NCI-H1694 (cell line): ENCODE data around the gene DNAJB2.
"Not testable (repeated sequence)": the region's sequence is repeated elsewhere in the genome, so short reads cannot be mapped to it uniquely, and the experiment has no call there.

Experiments
- DNase-seq: peaks from one replicate; lab custom pipeline; 2025; lab: John Stamatoyannopoulos, UW

DNAJB2 gene

DNA sequence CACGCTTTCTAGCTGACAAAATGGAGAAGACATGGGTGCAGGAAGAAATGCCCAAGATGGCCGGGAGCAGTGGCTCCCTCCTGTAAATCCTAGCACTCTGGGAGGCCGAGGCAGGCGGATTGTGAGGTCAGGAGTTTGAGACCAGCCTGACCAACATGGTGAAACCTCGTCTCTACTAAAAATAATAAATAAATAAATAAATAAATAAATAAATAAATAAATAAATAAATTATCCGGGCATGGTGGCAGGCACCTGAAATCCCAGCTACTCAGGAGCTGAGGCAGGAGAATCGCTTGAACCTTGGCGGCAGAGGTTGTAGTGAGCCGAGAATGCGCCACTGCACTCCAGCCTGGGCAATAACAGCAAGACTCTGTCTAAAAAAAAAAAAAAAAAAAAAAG lies 20.2 kb upstream of the DNAJB2 start:
- not testable (repeated sequence) for DNase-seq

DNA sequence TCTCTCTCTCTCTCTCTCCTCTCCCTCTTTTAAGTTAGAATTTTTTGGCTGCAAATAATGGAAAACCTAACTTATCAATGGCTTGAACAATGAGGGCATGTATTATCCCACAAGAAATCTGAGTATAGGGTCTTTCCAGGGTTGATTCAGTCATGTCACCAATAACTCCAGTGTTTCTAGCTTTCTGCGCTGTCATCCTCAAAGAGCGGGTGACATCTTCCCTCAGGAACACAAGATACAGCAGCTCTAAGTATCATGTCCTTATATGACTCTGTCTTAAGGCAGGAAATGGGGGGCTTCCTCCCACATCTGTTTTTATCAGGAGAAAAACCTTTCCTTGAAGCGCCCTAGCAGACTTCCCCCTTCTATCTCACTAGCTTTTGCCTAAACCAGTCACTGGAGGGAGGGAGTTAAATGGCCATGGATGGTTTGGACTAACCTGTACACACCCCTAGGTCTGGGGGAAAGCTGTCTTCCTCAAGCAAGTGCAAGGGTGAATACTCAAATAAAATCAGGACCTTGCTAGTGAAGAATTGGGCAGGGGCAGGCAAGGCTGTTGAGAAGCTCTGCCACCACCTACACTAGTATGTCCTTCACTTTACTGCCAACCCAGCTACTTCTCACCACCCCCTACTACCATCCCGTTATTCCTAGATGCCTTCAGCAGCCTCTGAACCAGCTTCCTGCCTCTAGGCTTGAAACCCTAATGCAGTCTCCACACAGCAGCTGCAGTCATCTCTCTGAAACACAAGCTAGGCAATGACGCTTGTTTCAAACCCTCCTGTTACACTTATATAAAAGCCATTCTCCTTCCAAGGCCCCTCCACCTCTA lies 17.9 kb upstream of the DNAJB2 start:
- no peak for DNase-seq

DNA sequence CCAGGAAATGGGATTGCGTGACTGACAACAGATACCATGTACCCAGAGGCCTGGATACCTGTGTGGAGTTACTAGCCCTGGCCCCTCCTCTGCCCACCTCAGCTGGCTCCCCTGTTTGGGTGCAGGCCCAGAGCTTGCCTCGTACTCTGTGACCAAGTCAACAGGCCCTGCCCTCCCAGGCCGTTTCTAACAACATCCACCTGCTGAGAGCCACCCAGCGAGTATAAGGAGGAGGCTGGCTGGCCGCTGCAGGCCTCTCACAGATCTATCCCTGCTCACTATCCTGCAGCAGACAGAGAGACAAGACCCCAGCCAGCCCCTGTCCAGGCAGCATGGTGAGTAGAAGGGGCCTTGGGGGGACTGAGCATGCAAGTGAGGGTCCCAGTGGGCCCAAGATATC lies 12.9 kb upstream of the DNAJB2 start:
- DNase-seq: no peak

DNA sequence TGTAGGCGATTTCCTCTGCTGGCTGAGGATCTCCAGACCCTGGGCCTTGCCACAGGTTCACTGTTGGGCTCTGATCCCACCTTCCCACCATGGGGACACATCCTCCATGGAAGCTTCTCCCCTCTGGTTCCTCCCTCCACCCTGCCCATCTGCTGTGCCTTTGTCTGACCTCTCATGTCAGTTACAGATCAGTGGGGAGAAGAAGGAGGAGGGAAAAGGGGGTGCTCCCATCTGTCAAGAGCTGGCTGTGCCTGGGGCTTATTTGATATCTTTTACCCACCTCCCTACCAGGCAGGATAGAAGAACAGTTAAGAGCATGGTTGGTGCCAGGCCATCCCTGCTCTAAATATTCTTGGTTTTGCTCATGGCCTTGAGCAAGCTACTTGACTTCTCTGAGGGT lies 12.3 kb upstream of the DNAJB2 start:
- DNase-seq: no peak

DNA sequence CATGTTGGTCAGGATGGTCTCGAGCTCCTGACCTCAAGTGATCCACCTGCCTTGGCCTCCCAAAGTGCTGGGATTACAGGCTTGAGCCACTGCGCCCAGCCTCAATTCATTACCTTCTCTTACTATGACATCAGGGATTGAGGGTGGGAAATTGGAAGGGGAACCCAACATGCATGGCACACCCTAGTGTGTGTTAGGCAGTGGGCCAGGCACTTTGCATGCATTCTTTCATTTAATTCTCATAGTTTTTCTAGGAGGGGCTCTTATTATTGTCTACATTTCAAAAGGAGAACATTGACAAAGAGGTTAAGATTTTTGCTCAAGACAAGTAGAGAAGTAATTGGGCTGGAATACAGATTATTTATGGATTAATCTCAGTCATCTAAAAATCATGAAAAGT lies 10.9 kb upstream of the DNAJB2 start:
- DNase-seq: no peak

DNA sequence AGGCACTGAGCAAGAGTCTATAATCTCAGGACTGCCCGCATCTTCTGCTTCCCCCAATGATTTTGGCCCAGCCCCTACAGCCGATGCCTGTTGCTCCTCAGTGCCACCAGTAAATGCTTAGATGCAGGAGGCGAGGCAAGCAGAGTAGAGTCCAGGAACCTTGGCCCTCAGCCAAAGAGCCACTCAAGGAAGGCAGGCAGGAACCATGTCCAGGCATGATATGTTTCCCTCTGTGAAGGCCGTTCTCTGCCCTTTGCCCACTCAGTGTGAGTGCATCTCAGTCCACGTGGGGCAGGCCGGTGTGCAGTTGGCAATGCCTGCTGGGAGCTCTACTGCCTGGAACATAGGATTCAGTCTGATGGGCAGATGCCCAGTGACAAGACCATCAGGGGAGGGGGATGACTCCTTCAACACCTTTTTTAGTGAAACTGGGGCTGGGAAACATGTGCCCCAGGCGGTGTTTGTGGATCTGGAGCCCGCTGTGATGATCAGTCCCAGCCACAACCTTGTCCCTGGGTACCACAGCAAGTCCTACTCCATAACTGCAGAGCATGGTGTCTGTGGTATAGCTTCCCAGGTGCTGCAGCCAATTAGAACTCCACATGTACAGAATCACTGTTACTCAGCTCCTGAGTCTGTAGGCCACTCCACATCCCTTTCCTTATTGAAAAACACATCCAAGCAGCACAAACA lies 9.7 kb upstream of the DNAJB2 start:
- DNase-seq: no peak

DNA sequence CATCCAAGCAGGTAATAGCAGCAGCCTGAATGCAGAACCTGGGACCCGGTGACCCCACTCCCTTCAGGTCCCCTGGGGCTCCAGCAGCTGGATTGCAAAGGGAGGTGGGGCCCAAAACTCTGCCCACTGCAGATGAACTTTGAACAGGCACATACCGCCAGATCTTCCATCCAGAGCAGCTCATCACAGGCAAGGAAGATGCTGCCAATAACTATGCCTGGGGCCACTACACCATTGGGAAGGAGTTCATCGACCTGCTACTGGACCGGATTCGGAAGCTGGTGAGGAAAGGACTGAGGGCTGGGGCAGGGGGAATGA lies 9.2 kb upstream of the DNAJB2 start:
- DNase-seq: no peak

DNA sequence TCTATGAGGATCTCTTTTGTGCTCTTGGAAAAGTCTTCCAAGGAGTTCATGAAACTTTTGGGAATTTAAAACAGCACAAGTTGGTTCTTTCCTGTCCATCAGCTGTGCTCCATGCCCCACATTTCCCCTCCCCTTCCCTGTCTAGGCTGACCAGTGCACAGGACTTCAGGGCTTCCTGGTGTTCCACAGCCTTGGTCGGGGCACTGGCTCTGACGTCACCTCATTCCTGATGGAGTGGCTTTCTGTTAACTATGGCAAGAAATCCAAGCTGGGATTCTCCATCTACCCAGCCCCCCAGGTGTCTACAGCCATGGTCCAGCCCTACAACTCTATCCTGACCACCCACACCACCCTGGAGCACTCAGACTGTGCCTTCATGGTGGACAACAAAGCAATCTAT lies 8.1 kb upstream of the DNAJB2 start:
- no peak for DNase-seq

DNA sequence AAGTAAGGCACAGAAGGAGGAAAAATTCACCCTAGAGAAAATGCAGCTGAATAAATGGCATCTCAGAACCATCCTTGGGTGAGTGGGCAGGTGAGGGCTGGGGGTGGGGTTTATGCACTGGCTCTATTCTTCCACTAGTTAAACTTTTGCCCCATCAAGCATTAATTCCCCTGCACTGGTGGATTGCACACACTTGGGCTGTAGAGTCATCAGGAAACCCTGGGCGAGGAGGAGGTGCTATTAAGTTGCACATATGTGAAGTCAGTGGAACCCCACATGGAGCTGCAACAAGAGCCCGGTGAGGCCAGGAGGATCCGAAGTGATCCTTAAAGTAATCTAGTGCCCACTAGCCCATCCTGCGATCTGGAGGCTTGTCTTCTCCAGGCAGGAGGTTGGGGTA lies 6.8 kb upstream of the DNAJB2 start:
- no peak for DNase-seq

DNA sequence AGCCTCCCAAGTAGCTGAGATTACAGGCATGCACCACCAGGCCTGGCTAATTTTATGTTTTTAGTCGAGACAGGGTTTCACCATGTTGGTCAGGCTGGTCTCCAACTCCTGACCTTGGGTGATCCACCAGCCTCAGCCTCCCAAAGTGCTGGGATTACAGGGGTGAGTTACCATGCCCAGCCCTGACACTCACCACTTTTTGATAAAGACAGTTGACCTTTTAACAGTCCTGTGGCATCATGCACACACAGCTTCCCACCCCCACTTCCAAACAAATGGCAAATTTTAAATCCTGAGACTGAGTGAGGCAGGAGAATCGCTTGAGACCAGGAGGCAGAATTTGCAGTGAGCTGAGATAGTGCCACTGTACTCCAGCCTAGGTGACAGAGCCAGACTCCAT lies 6.2 kb upstream of the DNAJB2 start:
- DNase-seq: no peak

DNA sequence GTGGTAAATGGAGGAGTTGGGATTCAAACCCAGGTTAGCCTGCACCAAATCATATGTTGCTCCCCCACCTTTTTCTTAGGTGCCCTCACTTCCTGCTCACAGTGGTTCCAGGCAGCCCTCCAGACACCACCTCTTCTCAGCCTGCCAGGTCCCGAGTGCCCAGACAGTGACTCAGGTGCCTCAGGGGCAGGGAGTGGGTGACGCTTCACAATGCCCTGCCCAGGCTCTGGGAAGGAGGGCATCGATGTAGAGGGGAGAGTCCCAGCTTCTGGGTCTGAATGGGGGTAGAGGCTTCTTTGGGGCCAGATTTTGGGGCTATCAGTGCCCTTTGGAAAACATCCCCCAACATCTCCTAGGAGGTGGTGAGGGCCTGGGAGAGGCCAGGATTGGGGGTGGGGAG lies 5.2 kb upstream of the DNAJB2 start:
- no peak for DNase-seq

DNA sequence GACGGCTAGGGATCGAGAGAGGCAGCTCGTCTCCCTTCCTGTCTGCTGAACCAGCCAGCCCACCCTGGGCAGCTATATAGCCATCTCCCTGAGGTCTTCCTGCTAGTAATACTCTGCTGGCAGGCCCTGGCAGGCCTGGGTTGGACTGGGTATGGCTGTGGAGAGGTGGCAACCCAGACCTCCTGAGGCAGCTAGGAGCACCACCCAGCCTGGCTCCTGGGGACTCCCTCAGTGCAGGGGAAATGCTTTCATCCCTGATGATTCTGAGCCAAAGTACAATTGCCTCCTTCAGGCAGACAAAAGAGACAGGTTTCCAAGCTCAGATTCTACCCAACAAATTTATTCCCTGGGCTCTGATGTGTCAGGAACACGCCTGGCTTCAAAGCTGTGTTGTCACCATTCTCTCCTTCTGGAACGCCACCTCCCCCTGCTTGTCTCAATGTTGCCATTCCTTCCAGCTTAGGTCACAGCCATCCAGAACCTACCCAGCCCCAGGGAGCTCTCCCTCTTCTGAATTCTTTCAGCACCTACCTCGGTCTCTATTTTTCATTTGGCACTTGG lies 4.7 kb upstream of the DNAJB2 start:
- DNase-seq: no peak

DNA sequence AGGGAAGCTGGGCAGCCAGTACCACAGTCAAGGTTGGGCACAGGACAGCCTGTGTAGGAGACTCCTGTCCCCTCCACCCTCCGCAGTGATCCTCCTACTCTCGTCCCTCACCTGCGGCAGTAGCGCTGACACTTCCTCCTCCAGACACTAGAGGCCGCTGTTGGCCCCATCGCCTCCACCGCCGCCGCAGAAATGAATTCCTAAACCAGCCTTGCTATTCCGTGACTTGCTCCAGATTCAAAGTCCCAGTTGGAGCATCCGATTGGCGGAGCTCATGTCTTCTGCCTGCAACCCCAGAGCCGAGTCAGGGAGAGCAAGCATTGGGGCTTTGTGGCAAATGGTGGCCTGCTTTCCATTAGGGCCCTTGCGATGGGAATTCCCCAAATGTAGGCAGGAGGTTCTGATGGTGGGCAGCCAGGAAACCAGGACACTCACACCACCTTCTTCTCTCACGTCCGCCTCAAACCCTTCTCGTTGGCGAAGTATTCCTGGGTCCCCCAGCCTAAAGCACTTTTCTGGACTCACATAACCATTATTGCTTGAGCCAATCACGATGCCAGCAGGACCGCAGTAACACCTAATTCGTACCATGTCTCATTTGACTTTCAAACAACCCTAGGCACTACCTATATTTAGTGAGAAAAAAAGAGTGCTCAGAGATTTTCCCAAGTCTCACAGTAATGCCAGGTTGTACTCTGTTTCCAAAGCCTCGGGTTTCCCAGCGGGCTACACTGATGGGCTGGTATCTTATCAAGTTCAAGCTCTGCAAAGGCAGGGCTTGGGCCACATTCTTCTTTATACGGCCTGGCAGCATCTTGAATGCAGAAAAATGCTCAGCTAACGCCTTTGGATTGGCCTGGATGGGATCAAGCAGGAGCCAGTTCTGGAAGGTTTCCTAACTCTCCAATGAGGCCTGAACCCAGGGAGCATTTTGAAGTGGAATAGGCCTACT lies 1.2 kb upstream of the DNAJB2 start:
- DNase-seq: peak; percentile 86

DNA sequence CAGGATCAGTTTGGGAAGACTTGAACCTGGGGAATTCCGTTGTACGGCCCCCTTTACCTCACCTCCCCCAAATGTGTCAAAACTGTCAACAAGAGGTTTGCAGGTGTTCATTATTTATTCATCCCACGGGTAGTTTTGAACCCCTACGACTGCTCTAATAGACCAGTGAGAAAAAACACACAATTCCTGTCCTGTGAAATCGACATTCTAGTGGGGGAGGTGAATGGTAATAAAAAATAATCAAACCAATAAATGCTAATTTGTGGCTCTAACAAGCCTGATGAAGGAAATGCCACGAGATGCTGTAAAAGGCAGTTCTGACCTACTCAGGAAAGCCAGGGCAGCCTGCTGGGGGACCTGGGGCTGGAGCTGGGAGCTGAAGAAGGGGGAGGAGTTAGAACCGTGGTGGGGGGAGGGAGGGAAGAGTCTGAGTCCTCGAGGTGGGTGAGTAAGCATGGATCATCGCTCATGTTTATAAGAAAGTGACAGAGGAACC lies 463 bp upstream of the DNAJB2 start:
- no peak for DNase-seq

DNA sequence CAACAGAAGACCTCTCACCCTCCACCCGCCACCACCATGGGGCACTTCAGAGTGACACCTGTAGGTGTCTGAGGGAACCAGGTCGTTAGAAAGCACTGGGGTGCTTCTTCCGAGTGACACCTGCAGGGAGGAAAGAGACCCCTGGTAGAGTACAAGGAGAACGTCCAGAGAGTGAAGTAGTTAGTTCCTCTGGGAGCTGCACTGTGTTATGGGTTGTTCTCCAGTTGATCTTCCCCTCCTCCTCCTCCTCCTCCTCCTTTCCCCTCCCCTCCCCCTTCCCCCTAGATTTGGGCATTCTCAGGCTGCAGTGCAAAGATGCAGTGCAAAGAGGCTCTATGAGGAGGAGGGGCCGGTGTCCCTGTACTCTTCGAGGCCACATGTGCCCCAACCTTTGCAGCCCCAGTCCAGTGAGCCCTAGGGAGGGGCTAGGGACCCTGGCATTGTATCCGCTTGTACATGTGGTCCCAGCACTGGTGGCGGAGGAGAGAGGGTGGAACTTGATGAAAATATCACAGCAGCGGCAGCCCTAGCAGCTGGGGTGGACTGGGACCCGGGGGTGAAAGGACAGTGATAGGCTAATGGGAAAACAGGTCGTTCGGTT lies 850 bp downstream of the DNAJB2 start:
- no peak for DNase-seq

DNA sequence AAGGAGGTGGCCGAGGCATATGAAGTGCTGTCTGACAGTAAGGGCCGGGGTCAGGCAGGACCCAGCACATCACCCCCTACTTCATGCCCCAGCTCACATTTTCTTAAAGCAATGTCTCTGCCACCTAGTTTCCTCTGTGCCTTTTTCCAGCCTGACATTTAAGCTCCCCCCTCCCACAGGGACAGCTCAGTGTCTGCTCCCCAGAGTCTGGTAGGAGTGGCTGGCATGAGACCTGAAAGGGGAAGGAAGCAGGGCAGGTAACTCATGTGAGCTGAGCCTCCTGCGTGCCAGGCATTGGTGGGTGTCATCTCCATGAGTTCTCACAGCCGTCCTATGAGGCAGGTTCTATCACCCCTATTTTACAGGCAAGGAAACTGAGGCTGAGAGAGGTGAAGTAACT lies 1.5 kb downstream of the DNAJB2 start:
- DNase-seq: no peak

DNA sequence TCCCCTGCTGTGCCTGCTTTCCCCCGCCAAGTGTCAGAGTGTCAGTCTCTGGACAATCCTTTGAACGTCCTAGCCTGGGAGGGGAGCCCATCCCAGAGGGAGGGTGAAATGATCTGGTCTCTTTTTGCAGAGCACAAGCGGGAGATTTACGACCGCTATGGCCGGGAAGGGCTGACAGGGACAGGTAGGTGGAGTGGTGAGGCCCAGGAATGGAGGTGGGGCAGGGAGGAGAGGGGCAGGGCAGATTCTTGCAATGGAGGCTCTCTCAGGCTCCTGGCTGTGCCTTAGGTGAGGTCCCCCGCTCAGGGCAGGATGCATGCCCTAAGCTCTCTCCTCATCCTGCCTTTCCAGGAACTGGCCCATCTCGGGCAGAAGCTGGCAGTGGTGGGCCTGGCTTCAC lies 2.4 kb downstream of the DNAJB2 start:
- DNase-seq: no peak

DNA sequence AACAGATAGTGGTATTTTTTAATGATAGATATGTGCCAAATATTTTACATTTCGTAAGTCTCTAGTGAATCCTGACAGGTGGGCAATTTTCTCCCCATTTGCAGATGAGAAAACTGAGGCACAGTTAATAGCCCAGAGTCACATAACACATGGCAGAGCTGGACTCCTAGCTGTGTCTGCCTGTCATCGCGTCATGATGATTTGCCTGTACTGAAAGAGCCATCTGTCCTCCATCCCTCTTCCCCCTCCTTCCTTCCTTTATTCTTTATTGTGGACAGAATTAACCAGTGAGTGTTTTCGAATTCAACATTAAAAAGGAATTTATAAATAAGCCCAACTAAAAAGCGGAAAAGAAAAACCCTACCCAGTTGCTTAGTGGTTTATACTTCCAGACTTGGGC lies 3.2 kb downstream of the DNAJB2 start:
- DNase-seq: no peak

DNA sequence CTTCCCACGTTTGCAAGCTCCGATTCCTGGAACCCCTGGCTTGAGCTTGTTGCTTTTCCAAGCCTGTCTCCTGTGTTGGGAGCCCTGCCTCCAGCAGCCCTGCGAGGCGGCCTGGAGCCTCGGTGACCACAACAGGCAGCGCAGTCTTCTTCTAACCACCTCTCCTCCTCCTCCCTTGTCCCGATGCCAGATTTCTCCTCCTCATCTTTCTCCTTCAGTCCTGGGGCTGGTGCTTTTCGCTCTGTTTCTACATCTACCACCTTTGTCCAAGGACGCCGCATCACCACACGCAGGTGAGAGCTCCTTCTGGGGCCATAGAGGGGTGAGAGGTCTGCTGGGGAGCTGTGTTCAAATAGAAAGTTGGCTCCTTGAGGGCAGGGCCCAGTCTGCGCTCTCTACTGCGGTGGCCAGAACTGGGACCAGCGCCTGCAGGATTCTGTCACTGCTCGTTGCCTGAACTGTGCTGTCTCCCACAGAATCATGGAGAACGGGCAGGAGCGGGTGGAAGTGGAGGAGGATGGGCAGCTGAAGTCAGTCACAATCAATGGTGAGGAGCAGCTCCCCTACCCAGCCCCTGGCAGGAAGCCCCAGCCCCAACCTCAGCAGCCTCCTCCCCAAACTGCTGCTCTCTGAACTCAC lies 3.9 kb downstream of the DNAJB2 start:
- DNase-seq: no peak

DNA sequence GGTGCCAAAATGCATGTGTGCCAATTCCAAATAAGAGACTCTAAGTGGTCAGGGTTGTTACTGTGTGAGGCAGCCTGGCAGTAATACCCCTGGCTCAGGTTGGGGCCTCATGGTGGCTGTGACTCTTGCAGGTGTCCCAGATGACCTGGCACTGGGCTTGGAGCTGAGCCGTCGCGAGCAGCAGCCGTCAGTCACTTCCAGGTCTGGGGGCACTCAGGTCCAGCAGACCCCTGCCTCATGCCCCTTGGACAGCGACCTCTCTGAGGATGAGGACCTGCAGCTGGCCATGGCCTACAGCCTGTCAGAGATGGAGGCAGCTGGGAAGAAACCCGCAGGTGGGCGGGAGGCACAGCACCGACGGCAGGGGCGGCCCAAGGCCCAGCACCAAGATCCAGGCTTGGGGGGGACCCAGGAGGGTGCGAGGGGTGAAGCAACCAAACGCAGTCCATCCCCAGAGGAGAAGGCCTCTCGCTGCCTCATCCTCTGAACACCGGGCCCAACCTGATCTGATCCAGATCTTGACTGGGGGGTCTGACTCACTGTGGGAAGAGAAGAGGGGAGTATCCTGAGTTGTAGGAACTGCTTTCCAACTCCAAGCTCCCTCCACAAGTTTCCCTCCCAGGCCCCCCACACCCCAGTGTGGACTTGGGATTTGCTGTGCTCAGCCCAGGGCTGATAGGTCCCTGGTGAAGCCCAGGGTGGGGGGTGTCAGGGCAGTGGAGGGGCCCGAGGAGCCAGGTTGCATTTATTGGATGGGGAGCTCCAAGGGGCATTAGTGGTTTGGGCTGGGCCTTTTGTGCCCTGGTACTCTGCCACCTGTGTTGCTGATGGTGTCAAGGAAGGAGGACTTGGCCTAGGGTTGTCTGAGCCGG lies 5.6 kb downstream of the DNAJB2 start:
- DNase-seq: no peak
